Stimulated activated CD8-positive, alpha-beta memory T cell treated with anti-CD3 and anti-CD28 coated beads, Interleukin-15, amount 100 ng/mL, for 24 hours (primary cell): ENCODE results near the gene MMP23B.

ENCODE experiments used
- DNase-seq: peaks from one replicate; pipeline ENCODE4 v3.0.0-alpha.2; 2020; ENCODE audit warnings: low read depth

The MMP23B gene

DNA sequence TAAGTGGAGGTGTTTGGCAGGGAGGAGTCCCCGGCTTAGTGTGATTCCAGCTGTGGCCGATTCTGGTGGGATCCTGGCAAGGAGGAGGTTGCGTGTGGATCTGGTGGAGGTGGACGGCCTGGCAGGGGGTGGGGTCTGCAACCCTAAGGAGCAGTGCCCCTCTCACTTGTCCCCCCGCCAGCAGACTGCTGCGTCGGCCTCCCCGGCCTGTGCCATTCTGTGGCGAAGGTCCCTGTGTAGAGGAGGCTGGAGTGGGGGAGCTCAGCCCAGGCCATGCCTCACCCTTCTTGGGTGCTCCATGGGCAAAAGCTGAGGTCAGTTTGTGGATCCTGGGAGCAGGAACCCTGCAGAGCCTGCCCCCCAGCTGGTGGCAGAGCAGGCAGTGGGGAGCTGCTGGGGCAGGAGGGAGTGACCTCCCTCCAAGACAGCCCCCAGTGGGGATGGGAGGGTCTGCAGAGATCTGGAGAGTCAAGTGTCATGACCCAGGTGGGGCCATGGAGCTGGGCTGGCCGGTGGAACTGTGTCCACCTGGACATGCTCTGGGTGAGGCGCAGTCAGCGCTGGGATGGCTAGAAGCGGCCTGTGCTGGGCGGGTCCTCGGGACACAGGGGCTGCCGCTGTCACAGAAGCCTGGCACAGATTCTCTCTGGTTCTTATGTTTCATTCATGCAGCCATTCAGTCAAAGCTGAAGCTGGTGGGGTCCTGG lies 11.4 kb upstream of the MMP23B start:
- no peak for DNase-seq

DNA sequence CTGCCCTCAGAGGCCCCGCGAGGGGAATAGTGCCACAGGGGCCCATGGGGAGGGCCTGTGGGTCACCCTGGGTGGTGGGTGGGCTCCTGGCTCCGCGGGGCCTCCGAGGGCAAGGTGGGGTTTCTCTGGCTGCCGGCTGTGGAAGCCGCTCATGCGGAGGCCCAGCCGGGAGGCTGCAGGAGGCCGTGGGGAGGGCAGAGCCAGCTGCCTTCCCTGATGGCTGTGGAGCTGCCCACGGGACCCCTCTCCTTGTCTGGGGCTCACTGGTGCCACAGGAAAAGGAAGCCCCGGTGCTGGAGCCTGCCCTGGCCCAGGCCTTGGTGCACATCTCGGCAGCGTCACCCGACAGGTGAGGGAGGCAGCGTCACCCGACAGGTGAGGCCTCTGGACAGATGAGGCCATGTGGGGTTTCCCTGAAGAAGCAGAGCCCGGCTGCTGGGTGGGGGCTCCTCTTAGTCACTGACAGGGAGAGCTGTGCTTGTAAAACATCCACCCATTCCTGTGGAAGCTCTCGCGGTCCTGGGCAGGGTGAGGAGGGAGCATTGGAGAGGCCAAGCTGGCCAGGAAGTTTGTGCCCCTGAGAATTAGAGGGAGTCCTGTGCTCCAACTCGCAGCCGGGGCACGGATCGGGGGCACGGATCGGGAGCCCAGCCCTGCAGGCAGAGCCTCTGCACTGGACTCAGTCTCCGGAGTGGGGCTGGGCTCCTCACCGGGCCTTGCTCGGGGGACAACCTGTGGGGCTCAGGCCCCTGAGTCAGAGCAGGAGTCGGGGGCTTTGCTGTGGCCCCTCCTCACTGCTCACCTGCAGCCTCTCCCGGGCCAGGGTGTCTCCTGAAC lies 10.6 kb upstream of the MMP23B start:
- DNase-seq = no peak

DNA sequence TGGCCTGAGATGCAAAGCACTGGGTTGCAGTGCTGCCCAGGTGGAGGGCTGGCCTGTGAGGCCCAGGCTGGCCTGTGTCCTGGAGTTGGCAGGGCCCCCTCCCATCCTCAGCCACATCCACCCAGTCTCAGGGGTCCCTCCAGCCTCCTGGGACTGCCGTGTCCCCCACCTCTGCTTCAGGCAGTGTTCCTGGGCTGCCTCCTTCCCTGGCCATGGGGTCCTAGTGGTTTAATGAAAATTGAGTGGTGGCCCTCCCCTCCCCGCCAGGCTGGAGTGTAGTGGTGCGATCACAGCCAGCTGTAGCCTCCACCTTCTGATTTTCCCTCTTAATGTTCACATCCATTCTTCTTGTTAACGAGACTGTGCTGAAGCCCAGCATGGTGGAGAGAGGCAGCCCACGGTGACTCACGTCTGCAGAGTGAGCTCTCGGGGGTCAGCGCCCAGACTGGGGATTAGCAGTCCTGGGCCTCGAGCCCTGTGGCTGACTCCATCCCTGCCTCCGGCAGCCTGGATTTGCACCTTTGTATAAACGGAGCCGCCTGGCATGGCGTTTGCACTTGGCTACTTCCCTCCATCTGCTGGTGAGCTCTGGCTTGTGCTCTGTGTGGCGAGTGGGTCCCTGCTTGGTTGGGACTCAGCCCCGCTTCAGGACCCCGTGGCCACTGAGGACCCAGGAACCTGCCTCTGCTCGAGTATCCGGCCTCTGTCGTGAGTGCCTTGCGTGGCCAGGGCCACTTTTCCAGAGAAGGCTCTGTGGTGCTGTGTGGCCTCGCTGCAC lies 9.8 kb upstream of the MMP23B start:
- no peak for DNase-seq

DNA sequence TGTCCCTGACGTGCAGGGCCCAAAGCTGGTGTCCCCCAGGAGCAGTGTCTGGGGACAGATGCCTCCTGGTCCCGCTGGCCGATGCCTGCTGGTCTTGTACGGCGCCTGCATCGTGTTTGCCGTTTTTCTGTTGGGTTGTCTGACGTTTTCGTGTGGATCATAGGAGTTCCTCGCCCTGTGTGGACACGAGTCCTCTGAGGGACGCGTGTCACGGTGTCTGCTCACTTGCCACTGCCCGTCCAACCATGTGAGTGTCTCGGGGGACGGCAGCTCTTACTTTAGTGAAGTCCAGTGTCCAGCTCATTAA lies 9.2 kb upstream of the MMP23B start:
- no peak for DNase-seq

DNA sequence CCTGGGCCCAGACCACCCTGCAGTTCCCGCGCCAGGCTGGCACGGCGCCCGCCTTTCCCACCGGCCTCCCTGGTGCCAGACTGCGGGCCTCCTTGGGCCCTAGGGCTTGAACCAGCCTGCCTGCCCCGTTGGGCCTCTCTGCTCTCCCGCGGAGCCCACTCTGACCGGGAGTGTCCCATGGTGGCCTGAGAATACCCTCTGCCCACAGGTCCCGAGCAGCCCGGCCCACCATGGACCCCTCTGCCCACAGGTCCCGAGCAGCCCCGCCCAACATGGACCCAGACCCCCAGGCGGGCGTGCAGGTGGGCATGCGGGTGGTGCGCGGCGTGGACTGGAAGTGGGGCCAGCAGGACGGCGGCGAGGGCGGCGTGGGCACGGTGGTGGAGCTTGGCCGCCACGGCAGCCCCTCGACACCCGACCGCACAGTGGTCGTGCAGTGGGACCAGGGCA lies 8.8 kb upstream of the MMP23B start:
- no peak for DNase-seq

DNA sequence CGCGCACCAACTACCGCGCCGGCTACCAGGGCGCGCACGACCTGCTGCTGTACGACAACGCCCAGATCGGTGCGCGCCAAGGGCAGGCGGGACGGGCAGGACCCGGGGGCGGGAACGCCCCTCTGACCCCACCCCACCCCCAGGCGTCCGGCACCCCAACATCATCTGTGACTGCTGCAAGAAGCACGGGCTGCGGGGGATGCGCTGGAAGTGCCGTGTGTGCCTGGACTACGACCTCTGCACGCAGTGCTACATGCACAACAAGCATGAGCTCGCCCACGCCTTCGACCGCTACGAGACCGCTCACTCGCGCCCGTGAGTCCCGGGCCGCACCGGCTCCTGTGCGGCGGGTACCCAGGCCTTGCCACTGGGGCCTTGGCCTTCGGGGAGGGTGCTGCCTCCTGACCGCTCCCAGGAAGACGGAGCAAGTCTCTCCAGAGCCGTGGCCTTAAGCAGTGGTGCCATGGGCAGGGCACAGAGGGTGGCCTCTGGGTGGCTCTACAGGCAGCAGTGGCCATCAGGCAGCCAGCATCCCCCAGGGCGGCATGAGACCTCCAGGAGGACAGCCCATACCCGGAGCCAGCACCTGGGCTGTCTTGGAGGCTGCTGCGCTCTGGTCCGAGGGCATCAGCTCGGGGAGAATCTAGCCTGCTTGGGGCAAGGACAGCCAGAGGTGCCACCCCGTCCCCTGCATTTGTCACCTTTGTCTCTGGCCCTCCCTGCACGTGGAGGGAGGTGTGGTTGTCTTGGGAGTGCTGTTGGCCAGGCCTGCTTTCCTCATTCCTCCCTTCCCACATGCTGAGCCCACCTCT lies 8.1 kb upstream of the MMP23B start:
- DNase-seq = no peak

DNA sequence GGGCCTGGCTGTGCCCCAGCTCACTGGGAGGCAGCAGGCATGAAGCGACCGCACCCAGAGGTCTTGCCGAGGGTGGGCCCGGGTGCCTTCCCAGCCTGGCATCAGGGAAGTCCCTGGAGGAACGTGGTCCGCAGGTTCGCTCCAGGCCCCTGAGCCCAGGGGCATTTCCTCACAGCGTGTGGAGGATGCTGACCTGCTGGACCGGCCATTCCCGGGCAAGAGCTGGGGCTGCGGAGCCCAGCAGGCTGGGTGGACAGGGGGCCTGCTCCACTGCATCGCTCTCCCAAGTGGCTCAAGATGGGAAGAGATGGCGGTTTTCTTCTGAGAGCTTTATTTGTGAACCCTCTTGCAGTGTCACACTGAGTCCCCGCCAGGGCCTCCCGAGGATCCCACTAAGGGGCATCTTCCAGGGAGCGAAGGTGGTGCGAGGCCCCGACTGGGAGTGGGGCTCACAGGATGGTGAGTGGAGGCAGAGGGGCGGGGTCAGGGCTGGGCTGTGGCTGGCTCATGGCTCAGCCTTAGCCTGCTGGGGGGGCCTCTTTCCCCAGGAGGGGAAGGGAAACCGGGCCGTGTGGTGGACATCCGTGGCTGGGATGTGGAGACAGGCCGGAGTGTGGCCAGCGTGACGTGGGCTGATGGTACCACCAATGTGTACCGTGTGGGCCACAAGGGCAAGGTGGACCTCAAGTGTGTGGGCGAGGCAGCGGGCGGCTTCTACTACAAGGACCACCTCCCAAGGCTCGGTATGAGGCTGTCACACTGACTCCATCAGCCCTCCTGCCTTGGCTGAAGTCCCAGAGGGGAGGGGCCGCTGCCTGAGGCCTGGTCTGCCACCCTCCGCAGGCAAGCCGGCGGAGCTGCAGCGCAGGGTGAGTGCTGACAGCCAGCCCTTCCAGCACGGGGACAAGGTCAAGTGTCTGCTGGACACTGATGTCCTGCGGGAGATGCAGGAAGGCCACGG lies 7.2 kb upstream of the MMP23B start:
- no peak for DNase-seq

DNA sequence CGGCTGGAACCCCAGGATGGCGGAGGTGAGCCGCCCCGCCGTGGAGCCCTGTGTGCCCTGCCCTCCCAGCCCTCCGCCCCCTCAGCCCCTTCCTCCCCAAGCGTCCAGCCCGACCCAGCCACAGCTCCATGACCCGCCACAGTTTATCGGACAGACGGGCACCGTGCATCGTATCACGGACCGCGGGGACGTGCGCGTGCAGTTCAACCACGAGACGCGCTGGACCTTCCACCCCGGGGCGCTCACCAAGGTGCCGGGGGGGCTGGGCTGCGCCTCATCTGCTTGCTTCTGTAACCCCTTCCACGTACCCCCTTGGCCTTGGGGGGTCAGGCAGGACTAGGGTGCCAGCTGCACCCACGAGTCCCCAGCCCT lies 6.6 kb upstream of the MMP23B start:
- DNase-seq = no peak

DNA sequence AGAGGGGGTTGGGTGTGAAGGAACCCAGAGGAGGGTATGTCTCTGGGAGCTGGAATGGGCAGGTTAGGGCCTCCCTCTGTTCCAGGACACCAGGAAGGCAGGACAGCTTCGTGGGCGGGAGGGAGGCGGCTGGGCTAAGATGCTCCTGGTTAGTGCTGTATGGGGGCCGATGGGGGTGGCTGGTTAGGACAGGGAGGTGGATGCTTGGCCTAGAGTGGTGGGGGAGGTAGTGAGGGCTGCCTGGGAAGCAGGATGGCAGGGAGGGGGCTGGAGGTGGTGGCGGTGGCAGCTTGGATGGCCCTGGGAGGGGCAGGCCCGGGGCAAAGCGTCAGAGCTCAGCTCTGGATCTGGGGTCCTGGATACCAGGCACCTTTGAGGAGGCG lies 6.2 kb upstream of the MMP23B start:
- no peak for DNase-seq

DNA sequence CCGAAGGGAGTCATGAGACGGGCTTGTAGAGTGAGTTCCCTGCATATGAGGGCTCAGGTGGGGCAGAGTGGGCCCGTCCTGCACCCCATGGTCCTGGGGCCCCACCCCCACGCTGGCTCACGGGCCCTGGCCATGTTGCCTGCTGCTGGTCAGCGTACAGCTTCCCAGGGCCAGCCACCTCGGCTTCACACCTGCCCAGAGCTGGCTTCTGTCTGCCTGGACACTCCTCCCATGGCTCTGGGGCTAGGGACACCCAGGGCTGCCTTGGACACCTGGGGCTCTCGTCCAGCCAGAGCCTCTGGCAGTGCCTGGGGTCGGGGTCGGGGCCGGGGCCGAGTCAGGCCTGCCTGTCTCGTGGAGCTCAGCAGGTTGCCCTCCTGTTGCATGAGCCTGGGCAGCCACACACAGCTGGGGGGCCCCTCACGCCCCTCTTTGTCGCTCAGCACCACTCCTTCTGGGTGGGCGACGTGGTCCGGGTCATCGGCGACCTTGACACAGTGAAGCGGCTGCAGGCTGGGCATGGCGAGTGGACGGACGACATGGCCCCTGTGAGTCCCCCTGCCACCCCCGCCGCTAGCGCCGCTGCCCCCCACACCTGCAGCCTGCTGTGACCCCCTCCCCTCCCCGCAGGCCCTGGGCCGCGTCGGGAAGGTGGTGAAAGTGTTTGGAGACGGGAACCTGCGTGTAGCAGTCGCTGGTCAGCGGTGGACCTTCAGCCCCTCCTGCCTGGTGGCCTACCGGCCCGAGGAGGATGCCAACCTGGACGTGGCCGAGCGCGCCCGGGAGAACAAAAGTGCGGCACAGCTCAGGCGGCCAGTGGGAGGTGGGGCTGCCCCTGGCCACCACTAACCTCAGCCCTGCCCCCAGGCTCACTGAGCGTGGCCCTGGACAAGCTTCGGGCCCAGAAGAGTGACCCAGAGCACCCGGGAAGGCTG lies 5.5 kb upstream of the MMP23B start:
- no peak for DNase-seq

DNA sequence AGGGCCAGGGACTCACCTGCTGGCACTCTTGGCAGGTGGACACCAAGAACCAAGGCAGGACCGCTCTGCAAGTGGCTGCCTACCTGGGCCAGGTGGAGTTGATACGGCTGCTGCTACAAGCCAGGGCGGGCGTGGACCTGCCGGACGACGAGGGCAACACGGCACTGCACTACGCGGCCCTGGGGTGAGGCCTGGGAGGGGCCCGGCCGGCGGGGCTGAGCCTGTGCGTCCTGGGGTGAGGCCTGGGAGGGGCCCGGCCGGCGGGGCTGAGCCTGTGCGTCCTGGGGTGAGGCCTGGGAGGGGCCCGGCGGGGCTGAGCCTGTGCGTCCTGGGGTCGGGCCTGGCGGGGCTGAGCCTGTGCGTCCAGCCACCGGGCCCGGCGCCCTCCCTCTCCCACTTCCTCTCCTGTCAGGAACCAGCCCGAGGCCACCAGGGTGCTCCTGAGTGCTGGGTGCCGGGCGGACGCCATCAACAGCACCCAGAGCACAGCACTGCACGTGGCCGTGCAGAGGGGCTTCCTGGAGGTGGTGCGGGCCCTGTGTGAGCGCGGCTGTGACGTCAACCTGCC lies 4.6 kb upstream of the MMP23B start:
- no peak for DNase-seq

DNA sequence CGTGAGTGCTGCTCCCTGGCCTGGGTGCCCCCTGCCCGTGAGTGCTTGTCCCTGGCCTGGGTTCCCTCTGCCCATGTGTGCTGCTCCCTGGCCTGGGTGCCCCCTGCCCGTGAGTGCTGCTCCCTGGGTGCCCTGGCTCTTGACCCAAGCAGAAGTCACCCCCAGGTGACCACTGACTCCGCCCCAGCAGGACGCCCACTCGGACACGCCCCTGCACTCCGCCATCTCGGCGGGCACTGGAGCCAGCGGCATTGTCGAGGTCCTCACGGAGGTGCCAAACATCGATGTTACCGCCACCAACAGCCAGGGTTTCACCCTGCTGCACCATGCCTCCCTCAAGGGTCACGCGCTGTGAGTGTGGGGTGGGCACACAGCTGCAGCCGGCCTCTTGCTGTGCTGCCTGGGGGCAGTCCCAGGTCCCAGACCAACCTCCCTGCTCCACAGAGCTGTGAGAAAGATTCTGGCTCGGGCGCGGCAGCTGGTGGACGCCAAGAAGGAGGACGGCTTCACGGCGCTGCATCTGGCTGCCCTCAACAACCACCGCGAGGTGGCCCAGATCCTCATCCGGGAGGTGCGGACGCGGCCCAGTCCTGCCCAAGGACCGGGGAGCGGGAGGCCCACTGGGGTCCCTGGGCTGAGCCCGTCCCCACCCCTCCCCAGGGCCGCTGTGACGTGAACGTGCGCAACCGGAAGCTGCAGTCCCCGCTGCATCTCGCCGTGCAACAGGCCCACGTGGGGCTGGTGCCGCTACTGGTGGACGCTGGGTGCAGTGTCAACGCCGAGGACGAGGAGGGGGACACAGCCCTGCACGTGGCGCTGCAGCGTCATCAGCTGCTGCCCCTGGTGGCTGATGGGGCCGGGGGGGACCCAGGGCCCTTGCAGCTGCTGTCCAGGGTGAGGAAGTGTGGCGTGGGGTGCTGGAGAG lies 3.9 kb upstream of the MMP23B start:
- DNase-seq = no peak

DNA sequence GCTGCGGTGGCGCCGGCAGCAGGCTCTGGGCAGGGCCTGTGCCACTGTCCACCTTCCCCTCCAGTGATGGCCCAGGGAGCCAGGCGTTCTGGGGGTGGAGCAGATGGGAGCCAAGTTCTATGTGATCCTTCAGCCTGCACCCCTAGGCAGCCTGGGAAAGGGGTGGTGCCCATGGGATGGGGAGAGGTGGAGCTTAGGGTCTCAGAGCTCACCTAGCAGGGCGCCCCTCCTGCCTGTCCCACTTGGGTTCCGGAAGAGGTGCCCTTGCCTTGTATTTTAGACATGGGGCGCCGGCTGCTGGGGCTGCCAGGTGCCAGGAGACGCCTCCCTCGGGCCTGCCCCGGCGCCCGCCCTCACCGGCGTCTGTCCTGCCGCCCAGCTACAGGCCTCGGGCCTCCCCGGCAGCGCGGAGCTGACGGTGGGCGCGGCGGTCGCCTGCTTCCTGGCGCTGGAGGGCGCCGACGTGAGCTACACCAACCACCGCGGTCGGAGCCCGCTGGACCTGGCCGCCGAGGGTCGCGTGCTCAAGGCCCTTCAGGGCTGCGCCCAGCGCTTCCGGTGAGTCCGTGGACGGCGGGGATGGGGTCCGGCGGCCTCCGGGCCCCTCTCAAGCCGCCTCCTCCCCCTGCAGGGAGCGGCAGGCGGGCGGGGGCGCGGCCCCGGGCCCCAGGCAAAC lies 3.1 kb upstream of the MMP23B start:
- no peak for DNase-seq

DNA sequence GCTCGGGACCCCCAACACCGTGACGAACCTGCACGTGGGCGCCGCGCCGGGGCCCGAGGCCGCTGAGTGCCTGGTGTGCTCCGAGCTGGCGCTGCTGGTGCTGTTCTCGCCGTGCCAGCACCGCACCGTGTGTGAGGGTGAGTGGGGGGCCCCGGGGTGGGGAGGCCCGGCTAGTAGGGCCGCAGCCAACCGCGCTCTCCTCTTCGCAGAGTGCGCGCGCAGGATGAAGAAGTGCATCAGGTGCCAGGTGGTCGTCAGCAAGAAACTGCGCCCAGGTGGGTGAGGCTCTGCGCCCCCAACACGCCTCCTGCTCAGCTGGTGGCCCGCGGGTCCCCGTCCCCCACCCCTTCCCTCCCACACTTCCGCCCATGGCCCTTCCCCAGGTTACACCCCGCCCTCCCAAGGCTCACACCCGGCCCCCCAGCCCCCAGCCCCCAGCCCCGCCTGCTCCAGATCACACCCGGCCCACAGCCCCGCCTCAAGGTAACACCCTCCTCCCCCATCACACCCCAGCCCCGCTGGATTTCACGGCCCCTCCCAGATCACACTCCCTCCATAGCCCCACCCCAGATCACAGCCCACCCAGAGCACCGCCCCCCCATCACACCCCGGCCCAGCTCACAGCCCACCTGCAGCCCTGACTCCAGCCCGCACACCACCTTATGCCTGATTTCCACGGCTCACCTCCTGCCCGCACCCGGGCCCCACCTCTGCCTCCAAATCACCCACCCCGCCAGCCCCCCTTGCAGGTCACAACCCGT lies 2.4 kb upstream of the MMP23B start:
- DNase-seq = no peak

DNA sequence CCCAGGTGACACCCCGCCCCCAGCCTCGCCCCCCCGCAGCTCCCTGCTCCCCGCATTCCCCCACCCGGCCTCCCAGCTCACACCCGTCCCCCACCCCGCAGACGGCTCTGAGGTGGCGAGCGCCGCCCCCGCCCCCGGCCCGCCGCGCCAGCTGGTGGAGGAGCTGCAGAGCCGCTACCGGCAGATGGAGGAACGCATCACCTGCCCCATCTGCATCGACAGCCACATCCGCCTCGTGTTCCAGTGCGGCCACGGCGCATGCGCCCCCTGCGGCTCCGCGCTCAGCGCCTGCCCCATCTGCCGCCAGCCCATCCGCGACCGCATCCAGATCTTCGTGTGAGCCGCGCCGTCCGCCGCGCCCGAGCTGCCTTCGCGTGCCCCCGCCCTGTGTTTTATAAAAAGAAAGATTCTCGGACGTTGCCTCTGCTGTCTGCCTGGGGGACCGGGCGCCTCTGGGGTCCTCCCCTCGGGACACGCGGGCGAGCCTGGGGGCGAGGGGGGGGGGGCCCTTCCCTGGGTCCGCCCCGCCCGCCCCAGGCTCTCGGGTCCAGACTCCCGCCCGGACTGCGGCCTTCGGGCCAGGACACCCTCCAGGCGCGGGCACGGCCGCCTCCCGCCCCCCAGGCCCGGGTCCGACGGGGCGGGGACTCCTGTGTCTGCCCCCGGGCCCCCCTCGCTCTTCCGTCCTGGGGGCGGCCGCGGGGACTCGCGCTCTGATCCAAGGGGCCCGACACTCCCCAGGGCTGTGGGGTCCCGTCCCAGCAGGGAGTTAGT lies 1.6 kb upstream of the MMP23B start:
- peak; percentile 81 for DNase-seq
